Activated T-cell treated with anti-CD3 and anti-CD28 coated beads, Interleukin-2, amount 50 U/mL, for 72 hours (primary cell): ENCODE data around the gene USP13. TPM values are rescaled to one million over a fixed set of nuclear protein-coding genes. Genes with fewer than 3 reads are reported as not detected.

ENCODE experiments used
- ATAC-seq, 2 donors: fragments of 150-1000 bp; cut with Tn5 transposase; replicated peaks in 1 of 2; 2 replicates each; pipeline ENCODE4 v1.10.0; 2021; ENCODE audit warnings: moderate library complexity in 2 of 2, mild to moderate bottlenecking in 1 of 2
- DNase-seq, 2 donors: peaks; one replicate each; pipeline ENCODE4 v3.0.0; 2021 to 2022; ENCODE audit warnings: mixed read lengths in 1 of 2
- H3K27ac Mint-ChIP-seq: one replicate; pipeline ENCODE4 v1.8.0; 2022; ENCODE audit warnings: mild to moderate bottlenecking, moderate library complexity, mixed read lengths
- H3K27me3 Mint-ChIP-seq: one replicate; pipeline ENCODE4 v1.8.0; 2022; ENCODE audit warnings: low read depth, mixed read lengths
- H3K36me3 Mint-ChIP-seq, 2 donors: one replicate each; pipeline ENCODE4 v1.8.0; 2022; ENCODE audit warnings: mixed read lengths in 2 of 2, mild to moderate bottlenecking in 1 of 2; ENCODE audit not compliant: insufficient read depth in 2 of 2
- H3K4me1 Mint-ChIP-seq: one replicate; pipeline ENCODE4 v1.8.0; 2022; ENCODE audit warnings: low read depth, mixed read lengths
- H3K4me3 Mint-ChIP-seq, 2 donors: one replicate each; pipeline ENCODE4 v1.8.0; 2022; ENCODE audit warnings: mild to moderate bottlenecking in 2 of 2, mixed read lengths in 2 of 2, moderate library complexity in 2 of 2
- H3K9me3 Mint-ChIP-seq, 2 donors: one replicate each; pipeline ENCODE4 v1.8.0; 2022; ENCODE audit warnings: mixed read lengths in 2 of 2
- total RNA-seq, 2 donors: library from RNA; stranded (reverse); gene quantifications; one replicate each; pipeline ENCODE4 v1.2.3, GENCODE V29; 2022

USP13 gene, protein sequence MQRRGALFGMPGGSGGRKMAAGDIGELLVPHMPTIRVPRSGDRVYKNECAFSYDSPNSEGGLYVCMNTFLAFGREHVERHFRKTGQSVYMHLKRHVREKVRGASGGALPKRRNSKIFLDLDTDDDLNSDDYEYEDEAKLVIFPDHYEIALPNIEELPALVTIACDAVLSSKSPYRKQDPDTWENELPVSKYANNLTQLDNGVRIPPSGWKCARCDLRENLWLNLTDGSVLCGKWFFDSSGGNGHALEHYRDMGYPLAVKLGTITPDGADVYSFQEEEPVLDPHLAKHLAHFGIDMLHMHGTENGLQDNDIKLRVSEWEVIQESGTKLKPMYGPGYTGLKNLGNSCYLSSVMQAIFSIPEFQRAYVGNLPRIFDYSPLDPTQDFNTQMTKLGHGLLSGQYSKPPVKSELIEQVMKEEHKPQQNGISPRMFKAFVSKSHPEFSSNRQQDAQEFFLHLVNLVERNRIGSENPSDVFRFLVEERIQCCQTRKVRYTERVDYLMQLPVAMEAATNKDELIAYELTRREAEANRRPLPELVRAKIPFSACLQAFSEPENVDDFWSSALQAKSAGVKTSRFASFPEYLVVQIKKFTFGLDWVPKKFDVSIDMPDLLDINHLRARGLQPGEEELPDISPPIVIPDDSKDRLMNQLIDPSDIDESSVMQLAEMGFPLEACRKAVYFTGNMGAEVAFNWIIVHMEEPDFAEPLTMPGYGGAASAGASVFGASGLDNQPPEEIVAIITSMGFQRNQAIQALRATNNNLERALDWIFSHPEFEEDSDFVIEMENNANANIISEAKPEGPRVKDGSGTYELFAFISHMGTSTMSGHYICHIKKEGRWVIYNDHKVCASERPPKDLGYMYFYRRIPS
- 10 to 100 TPM in 1 of 2 donors, 1 to 10 TPM in 1; 8.1 to 12.4 TPM for total RNA-seq

DNA sequence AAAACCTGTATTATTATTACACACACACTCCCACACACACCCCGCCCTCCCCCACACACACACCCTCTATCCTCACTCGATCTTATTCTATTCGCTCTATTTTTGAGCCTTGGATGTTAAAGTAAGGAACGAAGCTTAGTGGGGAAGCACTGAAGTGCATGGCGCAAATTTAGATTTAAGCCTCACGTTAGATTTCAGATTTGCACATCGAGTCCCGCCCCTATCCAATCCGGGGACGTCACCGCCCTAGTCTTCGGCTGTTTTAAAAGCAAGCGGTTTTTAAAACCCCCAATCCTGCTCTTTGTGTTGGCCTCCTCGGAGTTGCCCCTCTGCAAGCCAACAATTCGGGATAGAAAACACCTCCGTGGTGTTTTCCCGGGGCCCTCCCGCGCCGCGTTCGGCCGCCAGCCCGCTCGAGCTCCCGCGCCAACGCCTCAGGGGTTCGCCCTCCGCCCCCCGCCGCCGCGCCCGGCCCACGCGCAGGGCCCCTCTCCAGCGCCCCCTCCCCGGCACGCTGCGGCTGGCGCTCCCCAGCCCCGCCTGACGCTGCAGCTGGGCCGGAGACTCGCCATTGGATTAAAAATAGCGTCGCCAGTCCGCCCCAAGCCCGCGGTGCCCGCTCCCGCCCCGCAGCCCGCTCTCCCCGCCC, at the start of gene USP13:
TSS of gene USP13 (plus strand) at position 594 of the 649 bp plus-strand sequence. CDS start 186 bp downstream, outside the sequence.
- Mint-ChIP-seq H3K36me3 (peaks cover 4 to 6% of the 10 kb centered on the region in 2 donors), H3K4me1 (peaks cover 26% of the 10 kb centered on the region), H3K27me3 (peaks cover 11% of the 10 kb centered on the region), H3K4me3 (peak within 1 kb of the TSS; percentile 94 to 96), H3K27ac (peak within 1 kb of the TSS; percentile 88), H3K9me3 (no peaks in the 10 kb centered on the region)
- DNase-seq (peak; percentile 57), ATAC-seq (peak; percentile 62 to 68)

DNA sequence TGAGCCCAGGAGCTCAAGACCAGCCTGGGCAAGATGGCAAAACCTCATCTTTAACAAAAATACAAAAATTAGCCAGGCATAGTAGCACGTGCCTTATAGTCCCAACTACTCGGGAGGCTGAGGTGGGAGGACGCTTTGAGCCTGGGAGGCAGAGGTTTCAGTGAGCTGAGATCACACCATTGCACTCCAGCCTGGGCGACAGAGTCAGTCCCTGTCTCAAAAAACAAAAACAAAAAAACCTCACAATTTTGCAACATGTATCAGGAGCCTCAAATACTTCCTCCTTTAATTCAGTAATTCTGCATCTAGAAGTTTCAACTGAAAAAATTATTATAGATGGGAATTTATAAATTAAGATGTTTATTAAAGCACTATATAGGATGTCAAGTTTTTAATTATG, 49.5 kb upstream of the USP13 start:
- Mint-ChIP-seq H3K27ac (peak overlapping the region; percentile 100), H3K4me3 (peak overlapping the region; percentile 99), H3K27me3 (no peaks in the 10 kb centered on the region), H3K36me3 (peaks cover 9 to 19% of the 10 kb centered on the region in 2 donors), H3K9me3 (no peaks in the 10 kb centered on the region), H3K4me1 (peaks cover 38% of the 10 kb centered on the region)
- no peak for ATAC-seq
- DNase-seq: no peak

DNA sequence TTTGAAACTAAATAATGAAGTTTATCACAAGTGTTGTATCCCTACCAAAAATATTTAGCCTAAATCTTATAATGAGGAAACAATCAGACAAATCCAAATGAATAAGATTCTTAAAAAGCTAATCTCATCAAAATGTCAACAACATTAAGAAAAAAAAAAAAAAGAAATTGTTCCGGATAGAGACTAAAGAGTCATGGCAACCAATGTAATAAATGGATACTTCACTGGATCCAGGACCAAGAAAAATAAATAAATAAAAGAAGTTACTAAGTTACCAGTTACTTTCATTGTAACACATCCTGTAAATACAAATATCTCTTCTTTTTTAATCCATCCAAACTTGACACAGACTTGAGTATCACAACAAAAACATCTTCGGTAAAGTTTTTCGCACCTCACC, 49.0 kb upstream of the USP13 start:
- DNase-seq (no peak), ATAC-seq (no peak)
- Mint-ChIP-seq H3K4me3 (peak overlapping the region; percentile 99), H3K27me3 (no peaks in the 10 kb centered on the region), H3K36me3 (peaks cover 9 to 19% of the 10 kb centered on the region in 2 donors), H3K4me1 (peaks cover 43% of the 10 kb centered on the region), H3K27ac (peak overlapping the region; percentile 100), H3K9me3 (no peaks in the 10 kb centered on the region)

DNA sequence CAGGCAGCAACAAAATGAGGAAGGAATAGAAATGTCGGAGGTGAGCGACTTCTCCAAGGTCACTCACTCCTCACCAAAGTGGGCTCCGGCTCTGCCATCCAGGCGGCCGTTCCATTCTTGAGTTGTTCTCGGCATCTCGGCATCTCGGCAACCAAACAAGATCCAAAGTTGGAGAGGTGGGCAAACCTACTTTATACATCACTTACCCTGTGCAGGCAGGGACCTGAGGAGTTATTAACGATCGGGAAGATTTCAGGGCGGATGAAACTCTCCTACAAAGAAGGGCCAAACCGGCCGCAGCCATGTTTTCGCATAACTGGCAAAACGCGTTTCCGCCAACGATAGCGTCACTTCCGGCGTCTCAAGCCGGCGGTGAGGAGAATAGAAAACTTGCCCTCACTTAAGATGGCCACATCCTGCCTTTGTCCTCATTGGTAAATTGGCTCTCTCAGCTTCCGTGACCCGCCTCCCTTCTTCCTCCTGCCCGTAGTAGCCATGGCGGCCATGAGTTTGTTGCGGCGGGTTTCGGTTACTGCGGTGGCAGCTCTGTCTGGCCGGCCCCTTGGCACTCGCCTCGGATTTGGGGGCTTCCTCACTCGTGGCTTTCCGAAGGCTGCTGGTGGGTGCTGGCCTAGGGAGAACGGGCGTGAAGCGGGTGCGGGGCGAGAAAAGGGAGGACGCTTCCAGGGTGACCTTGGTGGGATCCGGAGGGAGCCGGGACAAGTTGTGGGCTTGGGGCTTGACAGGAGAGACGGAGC, 48.3 kb upstream of the USP13 start, which contains the start of the genes MRPL47 and NDUFB5:
TSS of gene MRPL47 (minus strand) at position 318 of the 758 bp plus-strand sequence. CDS start at position 304, 14 bp downstream.
TSS of gene NDUFB5 (plus strand) at position 474 of the 758 bp plus-strand sequence. CDS start at position 496, 22 bp downstream.
- peaks cover 49% of the 10 kb centered on the region for H3K4me1 Mint-ChIP-seq
- H3K9me3 Mint-ChIP-seq: no peaks in the 10 kb centered on the region
- ATAC-seq (peak; percentile 87 to 90), DNase-seq (peak; percentile 92)
- peaks cover 7 to 20% of the 10 kb centered on the region in 2 donors for H3K36me3 Mint-ChIP-seq
- H3K4me3 Mint-ChIP-seq: peak within 1 kb of the TSS; percentile 99
- no peaks in the 10 kb centered on the region for H3K27me3 Mint-ChIP-seq
- peak within 1 kb of the TSS; percentile 100 for H3K27ac Mint-ChIP-seq

DNA sequence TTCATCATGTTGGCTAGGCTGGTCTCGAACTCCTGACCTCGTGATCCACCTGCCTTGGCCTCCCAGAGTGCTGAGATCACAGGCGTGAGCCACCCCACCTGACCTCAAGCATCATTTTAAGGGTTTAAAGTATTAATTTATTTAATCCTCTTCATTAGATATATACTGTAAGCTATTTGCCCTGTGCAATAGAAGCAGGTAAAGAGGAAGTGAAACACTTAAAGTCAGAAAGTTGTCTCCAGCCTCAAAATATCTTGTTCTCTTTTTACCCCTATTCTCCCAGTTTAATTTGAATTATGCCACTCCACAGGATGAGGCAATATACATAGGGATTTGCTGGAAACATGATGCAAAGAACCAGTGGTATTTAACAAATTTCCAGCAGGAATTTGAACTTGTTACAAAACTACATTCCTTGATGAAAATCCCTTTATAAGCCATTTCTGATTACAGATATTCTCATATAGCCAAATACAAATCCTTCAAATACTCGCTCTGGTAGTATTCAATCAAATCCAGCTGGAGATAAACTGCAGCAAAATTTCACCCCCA, 46.2 kb upstream of the USP13 start:
- ATAC-seq (no peak), DNase-seq (no peak)
- Mint-ChIP-seq H3K9me3 (no peaks in the 10 kb centered on the region), H3K4me3 (peak overlapping the region; percentile 29 to 37), H3K4me1 (peaks cover 61% of the 10 kb centered on the region), H3K36me3 (peaks cover 12 to 19% of the 10 kb centered on the region in 2 donors), H3K27ac (peak overlapping the region; percentile 94), H3K27me3 (no peaks in the 10 kb centered on the region)

DNA sequence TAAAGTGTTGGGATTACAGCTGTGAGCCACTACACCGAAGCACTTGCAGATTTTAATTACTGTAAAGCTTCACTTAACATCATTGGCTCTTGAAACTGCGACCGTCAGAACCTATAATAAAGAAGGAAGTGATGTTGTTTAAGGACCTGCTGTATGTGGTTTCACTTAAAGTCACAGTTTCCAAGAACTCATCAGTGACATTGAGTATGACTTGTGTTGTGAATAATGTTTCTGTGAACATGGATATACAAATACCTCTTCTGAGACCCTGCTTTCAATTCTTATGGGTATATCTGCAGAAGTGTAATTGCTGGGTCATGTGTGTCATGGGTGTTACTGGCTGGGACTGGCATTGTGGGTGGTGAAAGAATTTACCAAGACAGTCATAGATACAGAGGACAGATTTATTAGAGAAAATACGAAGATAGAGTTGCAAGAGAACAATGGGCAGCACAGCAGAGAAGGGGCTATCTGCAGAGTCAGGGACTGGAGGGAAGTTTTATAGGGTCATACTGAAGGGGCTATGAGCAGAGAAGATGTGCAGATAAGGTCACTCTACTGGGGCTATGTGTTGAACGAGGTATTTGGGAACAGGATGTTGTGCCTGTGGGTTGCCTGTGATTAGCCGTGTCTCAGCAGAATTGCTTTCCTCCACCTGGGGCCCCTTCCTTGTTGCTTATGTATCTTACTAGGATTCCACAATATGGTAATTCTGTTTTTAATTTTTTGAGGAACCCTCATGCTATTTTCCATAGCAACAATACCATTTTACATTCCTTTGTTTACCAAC, 43.7 kb upstream of the USP13 start:
- H3K36me3 Mint-ChIP-seq: peaks cover 12 to 23% of the 10 kb centered on the region in 2 donors
- peak; percentile 32 to 40 for DNase-seq
- H3K27me3 Mint-ChIP-seq: no peaks in the 10 kb centered on the region
- H3K27ac Mint-ChIP-seq: peak overlapping the region; percentile 94
- H3K9me3 Mint-ChIP-seq: no peaks in the 10 kb centered on the region
- peak overlapping the region; percentile 81 to 89 for H3K4me3 Mint-ChIP-seq
- ATAC-seq: peak; percentile 79 to 83
- H3K4me1 Mint-ChIP-seq: peaks cover 69% of the 10 kb centered on the region

DNA sequence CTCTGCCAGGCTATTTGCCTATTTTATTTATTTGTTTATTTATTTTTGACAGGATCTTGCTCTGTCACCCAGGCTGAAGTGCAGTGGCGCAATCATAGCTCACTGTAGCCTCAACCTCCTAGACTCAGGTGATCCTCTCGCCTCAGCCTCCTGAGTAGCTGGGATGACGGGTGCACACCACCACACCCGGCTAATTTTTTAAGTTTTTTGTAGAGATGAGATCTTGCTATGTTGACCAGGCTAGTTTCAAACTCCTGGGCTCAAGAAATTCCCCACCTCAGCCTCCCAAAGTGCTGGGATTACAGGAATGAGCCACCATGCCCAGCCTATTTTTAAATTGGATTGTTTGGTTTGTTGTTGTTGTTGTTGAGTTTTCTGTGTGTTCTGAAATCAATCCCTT, 42.8 kb upstream of the USP13 start:
- H3K4me3 Mint-ChIP-seq: peak overlapping the region; percentile 15 to 50
- peaks cover 9 to 19% of the 10 kb centered on the region in 2 donors for H3K36me3 Mint-ChIP-seq
- DNase-seq (no peak), ATAC-seq (no peak)
- H3K27me3 Mint-ChIP-seq: no peaks in the 10 kb centered on the region
- H3K9me3 Mint-ChIP-seq: no peaks in the 10 kb centered on the region
- peak overlapping the region; percentile 94 for H3K27ac Mint-ChIP-seq
- H3K4me1 Mint-ChIP-seq: peaks cover 64% of the 10 kb centered on the region

DNA sequence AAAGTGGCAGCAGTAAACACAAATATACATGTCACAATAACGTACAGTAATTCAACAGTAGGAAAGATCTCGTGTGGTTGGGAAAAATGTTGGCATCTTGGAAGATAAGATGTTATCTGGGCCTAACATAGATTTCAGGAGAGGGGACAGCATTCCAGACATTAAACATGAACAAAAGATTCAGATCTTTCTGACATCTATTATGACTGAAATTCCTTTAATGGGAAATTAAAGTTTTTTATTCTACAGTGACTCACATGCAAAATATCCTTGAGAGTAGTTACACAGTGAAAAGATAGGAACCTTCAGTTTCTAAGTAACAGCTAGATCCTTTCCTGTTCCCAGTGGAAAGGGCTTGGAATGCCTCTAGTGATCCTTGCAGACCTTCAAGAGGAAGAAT, 39.0 kb upstream of the USP13 start:
- no peaks in the 10 kb centered on the region for H3K9me3 Mint-ChIP-seq
- DNase-seq: no peak
- H3K36me3 Mint-ChIP-seq: peaks cover 8 to 28% of the 10 kb centered on the region in 2 donors

DNA sequence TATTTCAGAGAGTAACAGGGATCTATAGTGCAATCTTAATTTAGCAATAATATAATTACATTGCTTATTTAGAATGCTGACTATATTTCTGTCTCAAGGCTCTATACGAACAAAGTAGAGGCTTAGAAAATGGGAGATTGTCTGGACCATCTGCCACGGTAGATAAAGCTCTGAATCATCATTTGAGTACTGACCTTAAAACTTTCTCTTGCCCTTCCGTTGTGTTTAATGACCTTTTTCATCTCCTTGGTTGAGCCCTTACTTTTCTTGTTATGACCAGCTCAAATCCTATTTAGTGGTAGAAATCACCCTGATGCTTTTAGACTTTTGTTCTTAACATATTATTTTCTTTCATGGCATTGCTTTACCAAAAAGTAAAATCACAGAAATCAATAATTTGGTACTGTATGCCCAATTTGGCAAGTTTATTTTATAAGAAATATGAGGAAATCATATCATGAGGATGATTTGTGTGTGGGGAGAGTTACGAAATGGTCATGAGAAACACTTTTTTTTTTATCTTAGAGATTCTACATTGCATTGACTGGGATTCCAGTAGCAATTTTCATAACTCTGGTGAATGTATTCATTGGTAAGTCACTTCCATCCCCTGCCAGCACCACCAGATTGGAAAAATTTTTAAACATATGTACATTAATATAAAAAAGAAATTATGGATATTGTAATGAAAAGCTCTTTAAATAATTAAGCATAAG, 37.2 kb upstream of the USP13 start:
- Mint-ChIP-seq H3K4me3 (no peak overlapping the region), H3K9me3 (no peaks in the 10 kb centered on the region), H3K27me3 (no peaks in the 10 kb centered on the region), H3K36me3 (peaks cover 8 to 31% of the 10 kb centered on the region in 2 donors), H3K4me1 (peaks cover 20% of the 10 kb centered on the region), H3K27ac (no peak overlapping the region)
- ATAC-seq (no peak), DNase-seq (no peak)

More for the DNA sequence above, 39.0 kb upstream of the USP13 start:
- Mint-ChIP-seq H3K4me1 (peaks cover 38% of the 10 kb centered on the region), H3K27ac (no peak overlapping the region), H3K4me3 (no peak overlapping the region), H3K27me3 (no peaks in the 10 kb centered on the region)
- ATAC-seq: no peak

DNA sequence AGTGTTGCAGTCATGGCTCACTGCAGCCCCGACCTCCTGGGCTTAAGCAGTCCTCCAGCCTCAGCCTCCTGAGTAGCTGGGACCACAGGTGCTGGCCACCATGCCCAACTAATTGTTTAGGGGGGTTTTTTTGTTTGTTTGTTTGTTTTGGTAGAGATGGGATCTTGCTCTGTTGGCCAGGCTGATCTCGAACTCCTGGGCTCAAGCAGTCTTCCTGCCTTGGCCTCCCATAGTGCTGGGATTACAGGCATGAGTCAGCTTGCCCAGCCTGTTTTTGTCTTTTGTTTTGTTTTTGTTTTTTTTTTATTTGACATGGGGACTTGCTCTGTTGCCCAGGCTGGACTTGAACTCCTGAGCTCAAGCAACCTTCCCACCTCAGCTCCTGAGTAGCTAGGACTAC, 30.8 kb upstream of the USP13 start:
- ATAC-seq (no peak), DNase-seq (no peak)
- no peaks in the 10 kb centered on the region for H3K4me1 Mint-ChIP-seq
- H3K4me3 Mint-ChIP-seq: no peak overlapping the region
- H3K36me3 Mint-ChIP-seq: peaks cover 12 to 49% of the 10 kb centered on the region in 2 donors
- H3K9me3 Mint-ChIP-seq: no peaks in the 10 kb centered on the region
- no peaks in the 10 kb centered on the region for H3K27me3 Mint-ChIP-seq
- H3K27ac Mint-ChIP-seq: no peak overlapping the region

DNA sequence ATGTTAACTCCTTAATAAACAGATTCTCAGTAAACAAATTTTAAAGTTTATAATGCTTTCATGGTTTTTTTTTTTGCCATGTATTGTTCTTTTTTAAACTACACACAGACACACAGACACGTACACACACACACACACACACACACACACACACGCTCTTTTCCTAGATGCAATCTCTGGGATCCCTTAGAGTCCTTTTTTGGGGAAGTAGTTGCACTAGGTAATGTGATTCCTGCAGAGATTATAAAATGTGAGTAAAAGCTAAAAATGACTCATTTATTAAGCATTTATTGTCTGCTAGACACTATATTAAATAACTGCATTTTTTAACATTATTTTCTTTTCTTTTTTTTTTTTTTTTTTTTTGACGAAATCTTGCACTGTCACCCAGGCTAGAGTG, 28.4 kb upstream of the USP13 start:
- Mint-ChIP-seq H3K27ac (no peak overlapping the region), H3K4me1 (no peaks in the 10 kb centered on the region), H3K9me3 (no peaks in the 10 kb centered on the region), H3K36me3 (peaks cover 8 to 34% of the 10 kb centered on the region in 2 donors), H3K27me3 (no peaks in the 10 kb centered on the region), H3K4me3 (no peak overlapping the region)
- DNase-seq (no peak), ATAC-seq (no peak)
